Urothelium cell line (cell line): ENCODE measurements around the gene CACNA2D2.

ENCODE experiments used
- DNase-seq: peaks from one replicate; pipeline ENCODE4 v3.0.0; 2011; ENCODE audit warnings: low spot score, mixed read lengths
- FAIRE-seq: peaks from 2 replicates; lab custom pipeline; 2011; peaks lifted over from hg19 to GRCh38; lab: Jason Lieb, UNC

The CACNA2D2 gene

GRCh38 chr3:50353245-50354004 lies 150.0 kb downstream of the CACNA2D2 start:
- FAIRE-seq (no peak), DNase-seq (no peak)

- FAIRE-seq (no peak), DNase-seq (no peak)
Measured at GRCh38 chr3:50352781-50353180, 150.7 kb downstream of the CACNA2D2 start.

GRCh38 chr3:50351323-50351697 lies 152.1 kb downstream of the CACNA2D2 start:
- FAIRE-seq (no peak), DNase-seq (no peak)

GRCh38 chr3:50350527-50351322 lies 152.7 kb downstream of the CACNA2D2 start, which contains the start of the genes CYB561D2 and NPRL2:
TSS of gene CYB561D2 (plus strand) at chr3:50350862. CDS start at chr3:50351434, 572 bp downstream.
TSS of gene NPRL2 (minus strand) at chr3:50350775. CDS start at chr3:50350652, 123 bp downstream.
- DNase-seq (peak; percentile 98), FAIRE-seq (peak; percentile 97)

- FAIRE-seq = no peak
- DNase-seq = no peak
Measured at GRCh38 chr3:50350213-50350526, 153.3 kb downstream of the CACNA2D2 start.

- peak; percentile 72 for DNase-seq
- peak; percentile 9 for FAIRE-seq
Measured at GRCh38 chr3:50347187-50347813, 156.1 kb downstream of the CACNA2D2 start.

- FAIRE-seq (peak; percentile 27), DNase-seq (peak; percentile 63)
Measured at GRCh38 chr3:50345586-50346234, 157.7 kb downstream of the CACNA2D2 start, which contains the start of gene ZMYND10. TSS of gene ZMYND10 (minus strand) at chr3:50345732. CDS start at chr3:50345579, 153 bp downstream.

- FAIRE-seq (no peak), DNase-seq (no peak)
Measured at GRCh38 chr3:50345008-50345407, 158.4 kb downstream of the CACNA2D2 start.

- DNase-seq (no peak), FAIRE-seq (no peak)
Measured at GRCh38 chr3:50342813-50343633, 160.4 kb downstream of the CACNA2D2 start.

GRCh38 chr3:50341996-50342650 lies 161.3 kb downstream of the CACNA2D2 start:
- FAIRE-seq (no peak), DNase-seq (no peak)

GRCh38 chr3:50341537-50341936 lies 161.9 kb downstream of the CACNA2D2 start:
- no peak for DNase-seq
- no peak for FAIRE-seq

GRCh38 chr3:50340448-50341329 lies 162.7 kb downstream of the CACNA2D2 start, which contains the start of gene RASSF1:
TSS of gene RASSF1 (minus strand) at chr3:50340836. CDS start at chr3:50340805, 31 bp downstream.
- no peak for DNase-seq
- no peak for FAIRE-seq

- DNase-seq (no peak), FAIRE-seq (no peak)
Measured at GRCh38 chr3:50340147-50340447, 163.3 kb downstream of the CACNA2D2 start.

- FAIRE-seq (no peak), DNase-seq (no peak)
Measured at GRCh38 chr3:50339485-50340146, 163.8 kb downstream of the CACNA2D2 start.

GRCh38 chr3:50338965-50339364 lies 164.5 kb downstream of the CACNA2D2 start:
- FAIRE-seq = no peak
- no peak for DNase-seq

GRCh38 chr3:50337175-50337861 lies 166.1 kb downstream of the CACNA2D2 start:
- peak; percentile 99 for DNase-seq
- peak; percentile 94 for FAIRE-seq

GRCh38 chr3:50336452-50337174 lies 166.8 kb downstream of the CACNA2D2 start:
- DNase-seq (peak; percentile 33), FAIRE-seq (no peak)
